LNCAP (cell line): Measurements from ENCODE around the gene ENGASE.

Experiments
- TF ChIP-seq, protein P1 (sequence below): fragments of 450-650 bp; IDR thresholded peaks from 2 replicates; pipeline ENCODE4 v1.5.1; 2017; ENCODE audit warnings: mild to moderate bottlenecking

Gene ENGASE

DNA sequence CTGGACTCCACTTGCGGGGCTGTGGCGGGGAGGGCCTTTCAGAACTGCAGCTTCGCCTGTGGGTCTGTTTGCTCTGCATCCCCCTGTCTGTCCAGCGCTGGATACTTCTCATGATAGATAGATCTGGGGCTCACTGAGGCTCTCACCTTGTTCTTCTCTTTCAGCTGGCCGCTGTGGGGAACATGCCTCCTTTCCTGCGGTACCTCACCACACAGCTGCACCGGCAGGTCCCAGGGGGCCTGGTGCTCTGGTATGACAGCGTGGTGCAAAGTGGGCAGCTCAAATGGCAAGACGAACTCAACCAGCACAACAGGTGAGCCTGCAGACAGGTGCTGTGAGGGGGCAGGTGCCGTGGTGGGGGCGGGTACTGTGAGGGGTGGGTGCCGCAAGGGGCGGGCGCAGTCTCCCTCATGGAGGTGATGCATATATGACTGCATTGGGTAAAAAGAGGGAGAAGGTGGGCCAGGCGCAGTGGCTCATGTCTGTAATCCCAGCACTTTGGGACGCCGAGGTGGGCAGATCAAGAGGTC is 6.2 kb downstream of the ENGASE start:
- TF ChIP-seq, protein P1, sequence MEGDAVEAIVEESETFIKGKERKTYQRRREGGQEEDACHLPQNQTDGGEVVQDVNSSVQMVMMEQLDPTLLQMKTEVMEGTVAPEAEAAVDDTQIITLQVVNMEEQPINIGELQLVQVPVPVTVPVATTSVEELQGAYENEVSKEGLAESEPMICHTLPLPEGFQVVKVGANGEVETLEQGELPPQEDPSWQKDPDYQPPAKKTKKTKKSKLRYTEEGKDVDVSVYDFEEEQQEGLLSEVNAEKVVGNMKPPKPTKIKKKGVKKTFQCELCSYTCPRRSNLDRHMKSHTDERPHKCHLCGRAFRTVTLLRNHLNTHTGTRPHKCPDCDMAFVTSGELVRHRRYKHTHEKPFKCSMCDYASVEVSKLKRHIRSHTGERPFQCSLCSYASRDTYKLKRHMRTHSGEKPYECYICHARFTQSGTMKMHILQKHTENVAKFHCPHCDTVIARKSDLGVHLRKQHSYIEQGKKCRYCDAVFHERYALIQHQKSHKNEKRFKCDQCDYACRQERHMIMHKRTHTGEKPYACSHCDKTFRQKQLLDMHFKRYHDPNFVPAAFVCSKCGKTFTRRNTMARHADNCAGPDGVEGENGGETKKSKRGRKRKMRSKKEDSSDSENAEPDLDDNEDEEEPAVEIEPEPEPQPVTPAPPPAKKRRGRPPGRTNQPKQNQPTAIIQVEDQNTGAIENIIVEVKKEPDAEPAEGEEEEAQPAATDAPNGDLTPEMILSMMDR, result no peak

DNA sequence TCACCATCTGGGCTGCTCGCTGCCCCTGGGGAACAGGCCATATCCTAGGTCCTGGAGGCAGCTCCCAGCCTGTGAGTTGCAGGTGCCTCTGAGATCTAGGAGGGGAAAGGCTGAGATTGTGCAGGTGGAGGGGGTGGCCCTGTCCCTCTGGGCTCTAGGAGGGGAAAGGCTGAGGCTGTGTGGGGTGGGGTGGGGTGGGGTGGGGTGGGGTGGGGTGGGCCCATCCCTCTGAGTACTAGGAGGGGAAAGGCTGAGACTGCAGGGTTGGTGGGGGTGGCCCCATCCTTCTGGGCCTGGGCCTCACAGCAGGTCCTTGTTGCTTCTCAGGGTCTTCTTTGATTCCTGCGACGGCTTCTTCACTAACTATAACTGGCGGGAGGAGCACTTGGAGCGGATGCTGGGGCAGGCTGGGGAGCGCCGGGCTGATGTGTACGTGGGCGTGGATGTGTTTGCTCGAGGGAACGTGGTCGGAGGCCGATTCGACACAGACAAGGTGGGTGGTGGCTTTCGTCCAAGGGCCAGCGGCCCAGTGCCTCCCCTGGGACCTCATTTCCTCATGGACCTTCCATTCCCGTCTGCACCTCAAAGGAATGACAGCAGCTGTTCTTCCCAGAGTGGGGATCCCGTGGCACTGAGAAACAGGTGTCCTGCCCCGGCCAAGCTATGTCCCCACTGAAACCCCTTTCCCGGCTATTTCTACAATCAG is 7.1 kb downstream of the ENGASE start:
- TF ChIP-seq, protein P1, result no peak

DNA sequence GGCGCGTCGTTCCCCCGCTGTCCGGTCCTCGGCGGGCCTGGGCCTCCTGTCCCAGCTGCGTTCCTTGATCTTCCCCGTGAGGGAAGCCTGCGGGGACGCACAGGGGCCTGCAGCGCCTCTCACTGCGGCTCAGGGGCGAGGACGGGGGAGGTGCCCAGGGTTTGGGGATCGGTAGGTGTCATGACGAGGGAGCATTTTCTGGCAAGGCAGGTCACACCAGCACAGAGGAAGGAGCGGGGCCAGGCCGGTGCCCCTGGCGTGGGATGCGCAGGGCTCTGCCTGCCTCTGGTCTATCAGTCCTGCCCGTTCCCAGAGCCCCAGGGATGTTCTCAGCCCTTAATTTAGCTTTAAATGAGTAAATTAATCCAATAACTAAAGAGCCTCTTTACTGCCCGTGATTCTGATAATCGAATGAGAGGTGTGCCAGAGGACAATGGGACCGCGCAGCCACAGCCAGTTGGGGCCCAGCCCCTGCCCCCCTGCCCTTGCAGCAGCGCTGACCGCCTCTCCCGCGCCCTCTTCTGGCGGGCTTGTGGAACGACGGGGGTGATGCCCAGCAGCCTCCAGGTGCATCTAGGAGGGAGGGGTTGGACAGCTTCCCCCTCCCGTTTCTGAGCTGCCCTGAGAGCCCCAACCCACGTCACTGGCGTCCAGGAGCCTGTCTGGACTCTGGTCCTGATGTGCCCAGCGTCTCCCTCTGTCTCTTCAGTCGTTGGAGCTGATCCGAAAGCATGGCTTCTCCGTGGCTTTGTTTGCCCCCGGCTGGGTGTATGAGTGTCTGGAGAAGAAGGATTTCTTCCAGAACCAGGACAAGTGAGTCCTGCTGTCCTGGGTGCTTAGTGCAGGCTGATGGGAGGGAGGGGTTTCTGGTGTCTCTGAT is 7.9 kb downstream of the ENGASE start:
- TF ChIP-seq, protein P1, result peak; percentile 83

DNA sequence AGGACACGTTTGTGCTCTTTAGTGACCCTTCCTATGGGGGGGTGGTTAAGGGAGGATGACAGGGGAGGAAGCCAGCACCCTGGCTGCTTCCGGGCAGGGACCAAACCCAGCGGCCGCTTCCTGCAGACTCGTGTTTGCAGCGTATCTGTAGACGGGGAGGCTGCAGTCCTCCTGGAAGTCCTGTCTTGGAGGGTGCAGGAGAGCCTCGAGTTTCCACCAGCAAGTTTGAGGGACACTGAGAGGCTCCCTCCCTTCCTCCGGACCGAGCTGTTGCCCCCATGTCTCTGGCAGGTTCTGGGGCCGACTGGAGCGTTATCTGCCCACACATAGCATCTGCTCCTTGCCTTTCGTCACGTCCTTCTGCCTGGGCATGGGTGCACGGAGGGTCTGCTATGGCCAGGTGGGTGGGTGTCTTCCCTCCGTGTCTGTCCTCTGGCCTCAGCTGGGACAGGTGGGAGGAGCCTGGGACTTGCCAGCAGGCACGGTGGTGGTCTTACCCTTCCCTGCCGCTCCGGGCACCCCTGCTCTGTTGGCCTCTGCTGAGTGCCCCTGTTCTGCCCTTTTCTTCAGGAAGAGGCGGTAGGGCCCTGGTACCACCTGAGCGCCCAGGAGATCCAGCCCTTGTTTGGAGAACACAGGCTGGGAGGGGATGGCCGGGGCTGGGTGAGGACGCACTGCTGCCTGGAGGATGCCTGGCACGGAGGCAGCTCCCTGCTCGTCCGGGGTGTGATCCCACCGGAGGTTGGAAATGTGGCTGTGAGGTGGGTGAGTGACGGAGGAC is 8.8 kb downstream of the ENGASE start:
- TF ChIP-seq, protein P1, result no peak

DNA sequence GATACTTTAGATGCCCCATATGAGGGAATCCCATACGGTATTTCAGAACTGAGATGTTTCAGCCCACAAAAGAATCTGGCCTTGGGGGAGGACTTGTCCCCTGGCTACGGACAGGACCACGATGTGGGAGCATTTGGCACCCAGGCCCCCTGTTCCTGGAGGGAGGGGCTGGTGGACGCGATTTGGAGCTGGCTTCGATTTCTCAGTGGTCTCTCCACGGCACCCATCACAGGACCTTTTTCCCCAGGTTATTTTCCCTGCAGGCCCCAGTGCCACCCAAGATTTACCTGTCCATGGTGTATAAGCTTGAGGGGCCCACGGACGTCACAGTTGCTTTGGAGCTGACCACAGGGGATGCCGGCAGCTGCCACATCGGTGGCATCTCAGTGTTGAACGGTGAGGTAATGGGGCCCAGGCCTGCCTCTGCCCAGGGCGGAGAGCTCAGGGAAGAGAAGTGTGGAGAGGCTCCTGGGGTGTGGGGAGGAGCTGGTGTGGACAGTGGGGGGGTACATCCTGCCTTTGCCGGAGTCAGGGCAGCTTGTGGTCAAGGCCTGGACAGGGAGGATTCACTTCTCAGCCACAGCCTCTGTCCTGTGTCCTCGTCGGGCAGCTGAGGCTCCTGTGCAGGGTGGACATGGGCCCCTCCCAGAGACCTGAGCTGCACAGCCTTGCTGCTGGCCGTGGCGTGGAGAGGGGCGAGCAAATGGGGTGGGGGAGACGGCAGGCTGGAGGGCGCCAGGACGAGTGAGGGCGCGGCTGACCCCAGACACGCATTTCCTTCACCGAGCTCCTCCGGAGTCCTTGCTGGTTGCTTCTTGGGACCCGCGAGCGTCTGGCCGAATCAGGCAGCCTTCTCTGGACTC is 9.9 kb downstream of the ENGASE start:
- TF ChIP-seq, protein P1, result no peak

DNA sequence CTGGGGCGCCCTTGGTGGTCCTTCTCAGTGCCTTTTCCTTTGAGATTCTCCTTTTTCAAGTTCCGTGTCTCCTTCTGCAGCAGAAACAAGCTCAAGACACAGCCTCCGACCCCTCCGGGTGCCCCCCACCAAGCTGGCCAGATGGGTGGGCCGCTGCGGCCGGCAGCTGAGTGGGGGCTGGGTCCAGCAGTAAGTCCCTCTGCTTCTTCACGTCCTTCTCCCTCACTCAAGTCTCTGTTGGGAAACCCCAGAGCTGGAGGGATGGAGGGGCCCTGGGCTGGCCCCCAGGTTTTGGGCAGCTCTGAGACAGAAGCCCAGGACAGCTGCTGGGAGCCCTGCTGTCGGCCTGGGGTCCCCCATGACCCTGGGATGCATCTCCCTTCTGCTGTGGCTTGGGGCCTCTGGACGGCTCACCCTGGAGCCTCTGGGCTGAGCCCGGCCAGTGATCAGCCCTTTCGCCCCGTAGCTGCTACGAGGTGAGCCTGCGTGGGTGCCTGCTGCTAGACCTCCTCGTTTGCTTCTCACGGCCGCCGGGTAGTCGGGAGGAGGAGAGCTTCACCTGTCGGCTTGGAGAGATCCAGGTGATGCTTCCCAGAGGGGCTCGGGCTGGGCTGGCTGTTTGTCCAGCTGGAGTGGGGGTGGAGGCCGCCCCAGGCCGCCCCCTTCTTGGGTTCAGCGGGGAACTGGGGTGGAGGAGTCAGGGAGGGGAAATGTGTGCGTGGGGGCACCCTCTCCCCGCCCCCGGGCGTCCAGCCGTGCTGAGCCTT is 10.7 kb downstream of the ENGASE start:
- TF ChIP-seq, protein P1, result no peak
